Body of pancreas (tissue), 4 donors: ENCODE results near the gene GTF2A2.

Source experiments
- CTCF ChIP-seq, 7 experiments: fragments of 450-650 bp in 4 of 7; fragments of 200-600 bp in 3 of 7; sonication (generic) in 3 of 7; IDR thresholded peaks; one replicate each; pipeline ENCODE4 v1.5.1; 2016 to 2019; ENCODE audit warnings: antibody characterized with exemption in 7 of 7
- POLR2A ChIP-seq, 3 donors: fragments of 450-650 bp; IDR thresholded peaks; one replicate each; pipeline ENCODE4 v1.6.1; 2016; ENCODE audit warnings: antibody characterized with exemption in 3 of 3, mild to moderate bottlenecking in 2 of 3

GRCh38 chr15:59605994-59606393 is 51.3 kb downstream of the GTF2A2 start:
- TF ChIP-seq CTCF (IDR thresholded peaks at IDR 0.05) (no peak), POLR2A (IDR thresholded peaks at IDR 0.05) (no peak)
